GM21619 (cell line): Measurements from ENCODE around the gene CARS2.
A peak's percentile ranks its signal among the peaks of the same experiment; 100 is the strongest.
"Not testable (repeated sequence)": the region's sequence is repeated elsewhere in the genome, so short reads cannot be mapped to it uniquely, and the experiment has no call there.

Source experiments
- ATAC-seq: cut with Tn5 transposase; IDR thresholded peaks from one replicate; pipeline ENCODE4 v1.9.1; 2021; ENCODE audit not compliant: unreplicated experiment

CARS2 gene

GRCh38 chr13:110706570-110707372 is 855 bp upstream of the CARS2 start:
- ATAC-seq, result no peak

- no peak for ATAC-seq
Measured at GRCh38 chr13:110705356-110705825, 525 bp downstream of the CARS2 start.

- no peak for ATAC-seq
Measured at GRCh38 chr13:110702591-110703526, 3.1 kb downstream of the CARS2 start.

GRCh38 chr13:110702089-110702488 is 3.8 kb downstream of the CARS2 start:
- no peak for ATAC-seq

GRCh38 chr13:110701061-110701460 is 4.9 kb downstream of the CARS2 start:
- ATAC-seq, result not testable (repeated sequence)

- no peak for ATAC-seq
Measured at GRCh38 chr13:110700641-110701040, 5.3 kb downstream of the CARS2 start.

GRCh38 chr13:110700186-110700585 is 5.7 kb downstream of the CARS2 start:
- ATAC-seq, result no peak

- no peak for ATAC-seq
Measured at GRCh38 chr13:110699148-110700145, 6.5 kb downstream of the CARS2 start.

- ATAC-seq, result peak; percentile 81
Measured at GRCh38 chr13:110698689-110699088, 7.2 kb downstream of the CARS2 start.

GRCh38 chr13:110697842-110698241 is 8.1 kb downstream of the CARS2 start:
- ATAC-seq, result no peak

GRCh38 chr13:110696776-110697175 is 9.1 kb downstream of the CARS2 start:
- no peak for ATAC-seq

GRCh38 chr13:110695774-110696173 is 10.1 kb downstream of the CARS2 start:
- ATAC-seq, result not testable (repeated sequence)

- no peak for ATAC-seq
Measured at GRCh38 chr13:110690516-110690915, 15.4 kb downstream of the CARS2 start.

GRCh38 chr13:110689711-110690110 is 16.2 kb downstream of the CARS2 start:
- no peak for ATAC-seq

- ATAC-seq, result no peak
Measured at GRCh38 chr13:110689041-110689440, 16.9 kb downstream of the CARS2 start.

- ATAC-seq, result no peak
Measured at GRCh38 chr13:110687736-110688135, 18.2 kb downstream of the CARS2 start.

- no peak for ATAC-seq
Measured at GRCh38 chr13:110685305-110686020, 20.5 kb downstream of the CARS2 start.

GRCh38 chr13:110684388-110685056 is 21.4 kb downstream of the CARS2 start:
- no peak for ATAC-seq

GRCh38 chr13:110683921-110684320 is 22.0 kb downstream of the CARS2 start:
- ATAC-seq, result no peak
